CD4-positive, alpha-beta T cell treated with Interferon alpha-2 for 1 hour (primary cell): ENCODE data around the gene GDI2.

Experiments
- DNase-seq, 2 donors: peaks; one replicate each; pipeline ENCODE4 v3.0.0-alpha.2; 2020 to 2022

Gene GDI2

GRCh38 chr10:5737352-5737751, 75.9 kb downstream of the GDI2 start:
- no peak for DNase-seq

- DNase-seq = no peak
These were observed 76.6 kb downstream of the GDI2 start for GRCh38 chr10:5736591-5736990.

GRCh38 chr10:5735119-5735518, 78.1 kb downstream of the GDI2 start:
- DNase-seq = no peak

GRCh38 chr10:5732141-5732540, 81.1 kb downstream of the GDI2 start:
- DNase-seq = no peak

GRCh38 chr10:5731559-5731958, 81.7 kb downstream of the GDI2 start:
- no peak for DNase-seq

- no peak for DNase-seq
These were observed 82.5 kb downstream of the GDI2 start for GRCh38 chr10:5730766-5731165.

GRCh38 chr10:5723692-5724091, 89.5 kb downstream of the GDI2 start:
- DNase-seq = no peak

- DNase-seq = no peak
These were observed 93.1 kb downstream of the GDI2 start for GRCh38 chr10:5720182-5720581.

GRCh38 chr10:5719546-5719945, 93.7 kb downstream of the GDI2 start:
- no peak for DNase-seq
